K562 (cell line): ENCODE results near the gene HTR3B. TPM values are rescaled to one million over a fixed set of nuclear protein-coding genes. Genes with fewer than 3 reads are reported as not detected.

ENCODE experiments used
- CBX2 ChIP-seq: fragments of 200-600 bp; sonication (generic); IDR thresholded peaks from one replicate; pipeline ENCODE4 v1.6.1; 2012; ENCODE audit warnings: mild to moderate bottlenecking, low read length, inconsistent platforms; ENCODE audit not compliant: insufficient read depth, poor library complexity, severe bottlenecking
- DPF2 ChIP-seq: fragments of 450-650 bp; IDR thresholded peaks from 2 replicates; pipeline ENCODE4 v1.6.1; 2016
- FOS ChIP-seq: IDR thresholded peaks from 3 replicates; pipeline ENCODE4 v1.6.1; 2011; ENCODE audit not compliant: insufficient read length; ENCODE audit errors: extremely low read depth
- FOXK2 ChIP-seq, 2 experiments: fragments of 450-650 bp; IDR thresholded peaks in 1 of 2; conservative IDR thresholded peaks in 1 of 2; 2 replicates each; pipeline ENCODE4 v1.6.1; 2016; ENCODE audit warnings: low read depth in 2 of 2, mild to moderate bottlenecking in 1 of 2
- HOXB6 ChIP-seq: fragments of 250-450 bp; sonication (Bioruptor Pico); IDR thresholded peaks from 2 replicates; pipeline ENCODE4 v1.5.1; 2022; ENCODE audit warnings: mild to moderate bottlenecking, borderline replicate concordance
- MEF2A ChIP-seq: IDR thresholded peaks from 2 replicates; pipeline ENCODE4 v1.6.1; 2011; ENCODE audit warnings: low read depth, mild to moderate bottlenecking, low read length, moderate library complexity; ENCODE audit not compliant: control insufficient read depth
- NFIX ChIP-seq: fragments of 250-450 bp; sonication (Bioruptor Pico); IDR thresholded peaks from 2 replicates; pipeline ENCODE4 v1.4.0; 2020; ENCODE audit warnings: low read depth, mild to moderate bottlenecking, moderate library complexity
- NR1H2 ChIP-seq: sonication (generic); formaldehyde crosslinking; IDR thresholded peaks from 2 replicates; pipeline ENCODE4 v1.4.0; 2020; ENCODE audit warnings: mild to moderate bottlenecking, missing genetic modification reagents
- POLR3G ChIP-seq: IDR thresholded peaks from 2 replicates; pipeline ENCODE4 v1.6.1; 2011; ENCODE audit not compliant: insufficient read length, insufficient replicate concordance; ENCODE audit errors: extremely low read depth
- RBM17 ChIP-seq: fragments of 200-400 bp; formaldehyde crosslinking; IDR thresholded peaks from 2 replicates; pipeline ENCODE4 v1.6.1; 2017; ENCODE audit warnings: low read depth, mild to moderate bottlenecking, low read length, borderline replicate concordance
- RFX7 ChIP-seq: fragments of 250-450 bp; sonication (Bioruptor Pico); IDR thresholded peaks from 2 replicates; pipeline ENCODE4 v1.5.1; 2021; ENCODE audit warnings: mild to moderate bottlenecking
- SMARCA4 ChIP-seq: fragments of 450-650 bp; IDR thresholded peaks from 2 replicates; pipeline ENCODE4 v1.6.1; 2016
- TAF15 ChIP-seq: fragments of 200-400 bp; formaldehyde crosslinking; IDR thresholded peaks from 2 replicates; pipeline ENCODE4 v1.6.1; 2017; ENCODE audit warnings: mild to moderate bottlenecking, low read depth, low read length, moderate library complexity
- ZFP1 ChIP-seq: fragments of 450-650 bp; formaldehyde crosslinking; IDR thresholded peaks from 2 replicates; pipeline ENCODE4 v1.4.0; 2020; ENCODE audit warnings: mild to moderate bottlenecking, mixed read lengths
- ZFP30 ChIP-seq: fragments of 250-450 bp; sonication (Bioruptor Pico); IDR thresholded peaks from 2 replicates; pipeline ENCODE4 v1.8.0; 2022; ENCODE audit warnings: moderate library complexity, mild to moderate bottlenecking, inconsistent platforms, borderline replicate concordance
- ZNF316 ChIP-seq: fragments of 450-650 bp; IDR thresholded peaks from 2 replicates; pipeline ENCODE4 v1.6.1; 2016
- ZNF57 ChIP-seq: fragments of 450-650 bp; formaldehyde crosslinking; IDR thresholded peaks from 2 replicates; pipeline ENCODE4 v1.4.0; 2020; ENCODE audit warnings: mild to moderate bottlenecking, moderate library complexity
- polyA plus RNA-seq, 8 experiments: library from polyadenylated mRNA; depleted of rRNA in 4 of 8; stranded (reverse) in 5 of 8; unstranded in 3 of 8; fragments of >200 nt; fragmentation: Nextera tagmentation in 2 of 8; fragmentation: Illumina TruSeq in 1 of 8; extraction: Ambion mirVana in 2 of 8; extraction: Trizol in 1 of 8; gene quantifications; 2 replicates each; pipeline versions ENCODE4 v1.2.1 to v1.2.3, GENCODE V29; 2011 to 2014; ENCODE audit warnings: inconsistent platforms in 1 of 8, missing spikeins in 1 of 8
- total RNA-seq, 7 experiments: library from RNA; depleted of rRNA in 6 of 7; stranded (reverse); fragments of >200 nt in 6 of 7; fragmentation: Illumina TruSeq in 2 of 7; extraction: Trizol in 2 of 7; gene quantifications; 2 replicates each; pipeline versions ENCODE4 v1.2.1 to v1.2.3, GENCODE V29; 2011 to 2021; ENCODE audit warnings: low replicate concordance in 1 of 7
- TF ChIP-seq, protein P1 (sequence below): IDR thresholded peaks from 3 replicates; pipeline ENCODE4 v1.6.1; 2011; ENCODE audit warnings: borderline replicate concordance, mild to moderate bottlenecking; ENCODE audit not compliant: insufficient read length, insufficient read depth
- TF ChIP-seq, protein P2 (sequence below), 2 experiments: fragments of 450-650 bp; IDR thresholded peaks; 2 replicates each; pipeline ENCODE4 v1.6.1; 2016; ENCODE audit warnings: mild to moderate bottlenecking in 2 of 2, borderline replicate concordance in 1 of 2, low read depth in 1 of 2, moderate library complexity in 1 of 2

The HTR3B gene
- total and polyA plus RNA-seq, 9 of the 15 experiments (the other 6 are each of a cell fraction or from before 2014, with no cell fraction given): not detected

GRCh38 chr11:113876074-113876797 lies 28.4 kb upstream of the HTR3B start (continued):
- no peak for TF ChIP-seq RFX7 (CRISPR knock-in tag)
- TF ChIP-seq NFIX (CRISPR knock-in tag): no peak
- TF ChIP-seq SMARCA4: peak; percentile 64; the same call in 1 of the 2 replicates
- TF ChIP-seq ZFP30 (CRISPR knock-in tag): no peak
- TF ChIP-seq MEF2A: no peak
- no peak for TF ChIP-seq RBM17
- TF ChIP-seq, protein P1, sequence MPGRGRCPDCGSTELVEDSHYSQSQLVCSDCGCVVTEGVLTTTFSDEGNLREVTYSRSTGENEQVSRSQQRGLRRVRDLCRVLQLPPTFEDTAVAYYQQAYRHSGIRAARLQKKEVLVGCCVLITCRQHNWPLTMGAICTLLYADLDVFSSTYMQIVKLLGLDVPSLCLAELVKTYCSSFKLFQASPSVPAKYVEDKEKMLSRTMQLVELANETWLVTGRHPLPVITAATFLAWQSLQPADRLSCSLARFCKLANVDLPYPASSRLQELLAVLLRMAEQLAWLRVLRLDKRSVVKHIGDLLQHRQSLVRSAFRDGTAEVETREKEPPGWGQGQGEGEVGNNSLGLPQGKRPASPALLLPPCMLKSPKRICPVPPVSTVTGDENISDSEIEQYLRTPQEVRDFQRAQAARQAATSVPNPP: no peak
- no peak; the same call in 1 of the 2 replicates for TF ChIP-seq NR1H2 (CRISPR knock-in tag)
- no peak for TF ChIP-seq ZFP1 (CRISPR knock-in tag)
- TF ChIP-seq FOXK2 (conservative IDR thresholded peaks at IDR 0.05 in 1 of 2, IDR thresholded peaks at IDR 0.05 in 1 of 2; ENCODE audit: low read depth in 2 of 2): peak in 1 of 2 experiments; percentile 7; a peak in 1 of 4 replicates
- TF ChIP-seq DPF2: peak; percentile 66; the same call in 1 of the 2 replicates
- no peak for TF ChIP-seq ZNF57 (CRISPR knock-in tag)
- no peak for TF ChIP-seq TAF15
- TF ChIP-seq ZNF316: 0 out of 2 replicates have a peak, but pooled peaks have one; percentile 1
- TF ChIP-seq, protein P2, sequence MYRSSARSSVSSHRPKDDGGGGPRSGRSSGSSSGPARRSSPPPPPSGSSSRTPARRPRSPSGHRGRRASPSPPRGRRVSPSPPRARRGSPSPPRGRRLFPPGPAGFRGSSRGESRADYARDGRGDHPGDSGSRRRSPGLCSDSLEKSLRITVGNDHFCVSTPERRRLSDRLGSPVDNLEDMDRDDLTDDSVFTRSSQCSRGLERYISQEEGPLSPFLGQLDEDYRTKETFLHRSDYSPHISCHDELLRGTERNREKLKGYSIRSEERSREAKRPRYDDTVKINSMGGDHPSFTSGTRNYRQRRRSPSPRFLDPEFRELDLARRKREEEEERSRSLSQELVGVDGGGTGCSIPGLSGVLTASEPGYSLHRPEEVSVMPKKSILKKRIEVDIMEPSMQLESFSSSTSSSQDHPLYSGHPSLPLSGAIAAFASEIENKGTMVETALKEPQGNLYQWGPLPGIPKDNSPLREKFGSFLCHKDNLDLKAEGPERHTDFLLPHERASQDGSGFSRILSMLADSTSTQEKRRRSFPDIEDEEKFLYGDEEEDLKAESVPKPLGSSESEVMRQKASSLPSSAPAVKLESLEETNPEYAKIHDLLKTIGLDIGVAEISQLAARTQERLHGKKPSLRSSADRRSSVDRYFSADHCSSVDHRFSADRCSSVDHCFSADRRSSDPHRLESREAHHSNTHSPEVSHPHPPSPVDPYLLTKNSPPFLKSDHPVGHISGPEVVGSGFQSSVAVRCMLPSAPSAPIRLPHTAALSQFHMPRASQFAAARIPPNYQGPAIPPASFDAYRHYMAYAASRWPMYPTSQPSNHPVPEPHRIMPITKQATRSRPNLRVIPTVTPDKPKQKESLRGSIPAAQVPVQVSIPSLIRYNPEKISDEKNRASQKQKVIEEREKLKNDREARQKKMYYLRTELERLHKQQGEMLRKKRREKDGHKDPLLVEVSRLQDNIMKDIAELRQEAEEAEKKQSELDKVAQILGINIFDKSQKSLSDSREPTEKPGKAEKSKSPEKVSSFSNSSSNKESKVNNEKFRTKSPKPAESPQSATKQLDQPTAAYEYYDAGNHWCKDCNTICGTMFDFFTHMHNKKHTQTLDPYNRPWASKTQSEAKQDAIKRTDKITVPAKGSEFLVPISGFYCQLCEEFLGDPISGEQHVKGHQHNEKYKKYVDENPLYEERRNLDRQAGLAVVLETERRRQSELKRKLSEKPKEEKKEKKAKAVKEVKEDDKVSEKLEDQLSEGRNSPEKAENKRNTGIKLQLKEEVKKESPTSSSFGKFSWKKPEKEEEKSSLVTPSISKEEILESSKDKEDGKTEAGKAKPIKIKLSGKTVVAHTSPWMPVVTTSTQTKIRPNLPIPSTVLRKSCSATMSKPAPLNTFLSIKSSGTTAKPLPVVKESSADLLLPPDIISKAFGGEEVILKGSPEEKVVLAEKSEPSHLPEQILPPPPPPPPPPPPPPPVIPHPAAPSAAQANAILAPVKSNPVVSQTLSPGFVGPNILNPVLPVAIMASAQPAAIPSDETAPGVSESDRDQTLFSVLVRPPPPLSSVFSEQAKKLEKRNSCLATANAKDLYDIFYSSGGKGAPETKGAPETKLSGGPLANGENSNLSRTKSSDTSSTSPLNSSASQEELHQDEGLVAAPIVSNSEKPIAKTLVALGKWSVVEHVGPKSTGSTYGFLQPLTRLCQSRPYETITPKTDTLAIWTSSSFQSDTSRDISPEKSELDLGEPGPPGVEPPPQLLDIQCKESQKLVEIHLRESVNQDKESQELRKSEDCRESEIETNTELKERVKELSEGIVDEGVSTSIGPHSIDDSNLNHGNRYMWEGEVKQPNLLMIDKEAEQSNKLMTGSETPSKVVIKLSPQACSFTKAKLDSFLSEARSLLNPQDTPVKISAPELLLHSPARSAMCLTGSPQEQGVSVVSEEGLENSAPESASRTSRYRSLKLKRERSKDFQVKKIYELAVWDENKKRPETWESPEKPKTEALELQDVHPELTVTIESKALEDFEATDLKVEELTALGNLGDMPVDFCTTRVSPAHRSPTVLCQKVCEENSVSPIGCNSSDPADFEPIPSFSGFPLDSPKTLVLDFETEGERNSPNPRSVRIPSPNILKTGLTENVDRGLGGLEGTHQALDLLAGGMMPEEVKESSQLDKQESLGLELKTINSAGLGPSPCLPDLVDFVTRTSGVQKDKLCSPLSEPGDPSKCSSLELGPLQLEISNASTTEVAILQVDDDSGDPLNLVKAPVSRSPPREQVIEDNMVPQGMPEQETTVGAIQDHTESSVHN (IDR thresholded peaks at IDR 0.05; ENCODE audit: borderline replicate concordance in 1 of 2, low read depth in 1 of 2): no peak
- no peak for TF ChIP-seq CBX2
- TF ChIP-seq FOS: no peak
- TF ChIP-seq POLR3G: no peak
- TF ChIP-seq HOXB6 (CRISPR knock-in tag): no peak
